SK-N-SH (cell line): ENCODE results near the gene ZNF384. TPM values are rescaled to one million over a fixed set of nuclear protein-coding genes. Genes with fewer than 3 reads are reported as not detected.

Source experiments
- CTCF ChIA-PET: fragments of 300-600, 350-600 bp; formaldehyde crosslinking; extraction: SDS; loops from one replicate; lab custom pipeline; 2021; lab: Yijun Ruan, JAX
- POLR2A ChIA-PET: fragments of 350-600 bp; sonication (Branson Sonifier 250); formaldehyde crosslinking; extraction: SDS; loops from one replicate; lab custom pipeline; 2020; ENCODE audit warnings: antibody characterized with exemption, inconsistent platforms; lab: Yijun Ruan, JAX
- DNase-seq: peaks from one replicate; pipeline ENCODE4 v3.0.0; 2012
- H2AFZ ChIP-seq: fragments of 200-600 bp; sonication (generic); 2 replicates; pipeline ENCODE4 v1.8.1; 2016; ENCODE audit warnings: antibody characterized with exemption, mild to moderate bottlenecking, low read depth
- H3F3A ChIP-seq: fragments of 200-600 bp; sonication (generic); replicated peaks from 2 replicates; pipeline ENCODE3; 2016; ENCODE audit warnings: antibody characterized with exemption, mild to moderate bottlenecking; ENCODE audit not compliant: insufficient read depth
- H3K27ac ChIP-seq, 2 experiments: fragments of 200-500 bp in 1 of 2; fragments of 200-600 bp in 1 of 2; sonication (Bioruptor generic) in 1 of 2; sonication (generic), shearing (Covaris generic) in 1 of 2; 2 replicates each; pipeline versions ENCODE4 v1.5.1 to v1.6.1; 2014 to 2016; ENCODE audit warnings: low read depth in 2 of 2, inconsistent platforms in 1 of 2, low read length in 1 of 2, mild to moderate bottlenecking in 1 of 2, mixed read lengths in 1 of 2
- H3K27me3 ChIP-seq: fragments of 200-600 bp; sonication (generic), shearing (Covaris generic); 2 replicates; pipeline ENCODE4 v1.6.1; 2016; ENCODE audit warnings: mixed run types; ENCODE audit not compliant: insufficient read depth
- H3K36me3 ChIP-seq, 2 experiments: fragments of 200-500 bp in 1 of 2; fragments of 200-600 bp in 1 of 2; sonication (Bioruptor generic) in 1 of 2; sonication (generic) in 1 of 2; replicated peaks in 1 of 2; 2 replicates each; pipeline versions ENCODE3 to v1.5.1; 2014 to 2016; ENCODE audit warnings: low read length in 1 of 2, mild to moderate bottlenecking in 1 of 2; ENCODE audit not compliant: insufficient read depth in 2 of 2, control insufficient read depth in 1 of 2
- H3K4me1 ChIP-seq, 2 experiments: fragments of 200-500 bp in 1 of 2; fragments of 200-600 bp in 1 of 2; sonication (Bioruptor generic) in 1 of 2; sonication (generic), shearing (Covaris generic) in 1 of 2; 2 replicates each; pipeline versions ENCODE4 v1.5.1 to v1.6.1; 2014 to 2016; ENCODE audit warnings: low read depth in 1 of 2, low read length in 1 of 2, mixed run types in 1 of 2; ENCODE audit not compliant: insufficient read depth in 2 of 2, control insufficient read depth in 1 of 2
- H3K4me2 ChIP-seq: fragments of 200-600 bp; sonication (generic), shearing (Covaris generic); 2 replicates; pipeline ENCODE4 v1.6.1; 2017; ENCODE audit warnings: mixed run types
- H3K4me3 ChIP-seq, 2 experiments: fragments of 200-500 bp in 1 of 2; fragments of 200-600 bp in 1 of 2; sonication (Bioruptor generic) in 1 of 2; sonication (generic), shearing (Covaris generic) in 1 of 2; 2 replicates each; pipeline versions ENCODE4 v1.5.1 to v1.8.1; 2014 to 2016; ENCODE audit warnings: low read depth in 2 of 2, inconsistent platforms in 1 of 2, low read length in 1 of 2, mild to moderate bottlenecking in 1 of 2, mixed read lengths in 1 of 2, moderate library complexity in 1 of 2
- H3K79me2 ChIP-seq: fragments of 200-600 bp; sonication (generic); 2 replicates; pipeline ENCODE4 v1.8.1; 2017; ENCODE audit warnings: mild to moderate bottlenecking; ENCODE audit not compliant: insufficient read depth
- H3K9ac ChIP-seq: fragments of 200-600 bp; sonication (generic); 2 replicates; pipeline ENCODE4 v1.6.1; 2017; ENCODE audit warnings: mixed run types
- H3K9me2 ChIP-seq: fragments of 200-600 bp; sonication (generic); 2 replicates; pipeline ENCODE4 v1.6.1; 2017; ENCODE audit warnings: mixed run types
- H3K9me3 ChIP-seq: fragments of 200-600 bp; sonication (generic); 2 replicates; pipeline ENCODE4 v1.6.1; 2017; ENCODE audit warnings: mixed run types, mild to moderate bottlenecking, moderate library complexity
- H4K20me1 ChIP-seq: fragments of 200-600 bp; sonication (generic); 2 replicates; pipeline ENCODE4 v1.6.1; 2017; ENCODE audit warnings: mild to moderate bottlenecking, mixed run types; ENCODE audit not compliant: insufficient read depth
- CHD2 ChIP-seq: fragments of 150-350 bp; IDR thresholded peaks from 2 replicates; pipeline ENCODE4 v1.6.1; 2018; ENCODE audit warnings: low read length; ENCODE audit not compliant: partially characterized antibody
- EZH2phosphoT487 ChIP-seq: fragments of 200-600 bp; sonication (generic); IDR thresholded peaks from 2 replicates; pipeline ENCODE4 v1.6.1; 2017; ENCODE audit warnings: low read depth, mixed run types, mild to moderate bottlenecking, antibody characterized with exemption, moderate library complexity, borderline replicate concordance
- FOSL2 ChIP-seq: IDR thresholded peaks from 2 replicates; pipeline ENCODE4 v1.4.0; 2012; ENCODE audit warnings: low read depth, mild to moderate bottlenecking, moderate library complexity, borderline replicate concordance
- FOXJ3 ChIP-seq: sonication (generic); formaldehyde crosslinking; IDR thresholded peaks from 2 replicates; pipeline ENCODE4 v1.5.1; 2020; ENCODE audit warnings: mild to moderate bottlenecking, missing genetic modification reagents
- GABPA ChIP-seq: IDR thresholded peaks from 2 replicates; pipeline ENCODE4 v1.4.0; 2012; ENCODE audit warnings: low read depth, mild to moderate bottlenecking
- GATA2 ChIP-seq: sonication (generic); formaldehyde crosslinking; IDR thresholded peaks from 2 replicates; pipeline ENCODE4 v1.5.0; 2020; ENCODE audit warnings: mild to moderate bottlenecking, missing genetic modification reagents
- JUND ChIP-seq: IDR thresholded peaks from 2 replicates; pipeline ENCODE4 v1.4.0; 2012
- MAX ChIP-seq: IDR thresholded peaks from 2 replicates; pipeline ENCODE4 v1.4.0; 2012; ENCODE audit warnings: low read depth
- NFIC ChIP-seq: IDR thresholded peaks from 2 replicates; pipeline ENCODE4 v1.4.0; 2012; ENCODE audit warnings: borderline replicate concordance
- NRF1 ChIP-seq: IDR thresholded peaks from 2 replicates; pipeline ENCODE4 v1.6.1; 2012; ENCODE audit warnings: low read depth, mild to moderate bottlenecking, low read length
- RXRA ChIP-seq: IDR thresholded peaks from 2 replicates; pipeline ENCODE4 v1.4.0; 2012; ENCODE audit warnings: low read depth, mild to moderate bottlenecking, borderline replicate concordance
- SIN3A ChIP-seq: IDR thresholded peaks from 2 replicates; pipeline ENCODE4 v1.6.1; 2012; ENCODE audit warnings: low read depth, mild to moderate bottlenecking, low read length, moderate library complexity, borderline replicate concordance
- SMC3 ChIP-seq: IDR thresholded peaks from 2 replicates; pipeline ENCODE4 v1.6.1; 2012; ENCODE audit warnings: low read depth, low read length, improper control_type of control experiment
- TAF1 ChIP-seq: IDR thresholded peaks from 2 replicates; pipeline ENCODE4 v1.6.1; 2012; ENCODE audit warnings: low read depth, mild to moderate bottlenecking, low read length, moderate library complexity, borderline replicate concordance
- TCF12 ChIP-seq: IDR thresholded peaks from 2 replicates; pipeline ENCODE4 v1.4.0; 2012
- ZBTB33 ChIP-seq: IDR thresholded peaks from 2 replicates; pipeline ENCODE4 v1.4.0; 2012; ENCODE audit warnings: low read depth, borderline replicate concordance
- WGBS: methylation state at CpG from one replicate; pipeline ENCODE4 v1.1.6; 2017; ENCODE audit warnings: low lambda C conversion rate; 5-methylcytosine and 5-hydroxymethylcytosine counted together
- polyA plus RNA-seq, 3 experiments: library from polyadenylated mRNA; depleted of rRNA; stranded (reverse); fragments of >200 nt; gene quantifications; 2 replicates each; pipeline ENCODE4 v1.2.3, GENCODE V29; 2012

The ZNF384 gene
- polyA plus RNA-seq, 1 of the 3 experiments (the other 2 are of a cell fraction), result 64.9 TPM

- no peaks in the 10 kb centered on the region for H4K20me1 ChIP-seq
- H3K9ac ChIP-seq, result no peak overlapping the region
- ChIA-PET CTCF (no interaction called here), POLR2A (no interaction called here)
- H3K36me3 ChIP-seq, result peaks cover 11 to 37% of the 10 kb centered on the region in 2 experiments
- H3K4me2 ChIP-seq, result no peak overlapping the region
- H3K4me1 ChIP-seq, result no peaks in the 10 kb centered on the region
- no peaks in the 10 kb centered on the region for H3K27me3 ChIP-seq
- no peaks in the 10 kb centered on the region; the same call in 1 of the 2 replicates for H3K79me2 ChIP-seq
- WGBS, result 87% methylated on average over 8 of the region's 8 CpGs
- no peak overlapping the region for H3K4me3 ChIP-seq
- H3K27ac ChIP-seq, result no peak overlapping the region
- no peak overlapping the region for H2AFZ ChIP-seq
- no peak for TF ChIP-seq ZBTB33
- no peak for TF ChIP-seq SMC3
- no peak for TF ChIP-seq FOSL2
- TF ChIP-seq EZH2phosphoT487, result no peak
- no peak for TF ChIP-seq GABPA
- TF ChIP-seq CHD2, result no peak
- no peak for TF ChIP-seq JUND
- TF ChIP-seq SIN3A, result no peak
- TF ChIP-seq TCF12, result no peak
- no peak for TF ChIP-seq NFIC
- H3K9me3 ChIP-seq, result no peaks in the 10 kb centered on the region
- no peak for DNase-seq
- H3F3A ChIP-seq, result no peaks in the 10 kb centered on the region
- H3K9me2 ChIP-seq, result no peaks in the 10 kb centered on the region
These were observed 38.3 kb downstream of the ZNF384 start for GRCh38 chr12:6650832-6651231.

- no peak within 1 kb of the TSS for H3K27ac ChIP-seq
- H4K20me1 ChIP-seq, result no peaks in the 10 kb centered on the region
- no peak within 1 kb of the TSS for H3K9ac ChIP-seq
- ChIA-PET CTCF (interaction anchor here (0.9 to 1.1 kb wide), 2 partner anchors 8 to 32 kb away, joined by 3 read pairs; no protein-coding TSS in a partner anchor), POLR2A (no interaction called here)
- DNase-seq, result no peak
- 98% methylated on average over 32 of the region's 38 CpGs for WGBS
- TF ChIP-seq EZH2phosphoT487, result no peak
- no peak for TF ChIP-seq GATA2 (CRISPR knock-in tag)
- TF ChIP-seq TCF12, result no peak
- TF ChIP-seq FOXJ3 (CRISPR knock-in tag), result no peak
- TF ChIP-seq NRF1, result no peak
- TF ChIP-seq TAF1, result no peak
- TF ChIP-seq MAX, result no peak
- TF ChIP-seq FOSL2, result no peak
- no peak for TF ChIP-seq RXRA
- H3K9me2 ChIP-seq, result no peaks in the 10 kb centered on the region
- H3K79me2 ChIP-seq, result no peaks in the 10 kb centered on the region
- no peak within 1 kb of the TSS for H3K4me2 ChIP-seq
- no peak within 1 kb of the TSS for H3K4me3 ChIP-seq
- no peak within 1 kb of the TSS for H2AFZ ChIP-seq
- H3K27me3 ChIP-seq, result no peaks in the 10 kb centered on the region
- H3K4me1 ChIP-seq, result no peaks in the 10 kb centered on the region
- peaks cover 0 to 14% of the 10 kb centered on the region in 2 experiments for H3K36me3 ChIP-seq
- H3F3A ChIP-seq, result no peaks in the 10 kb centered on the region
- H3K9me3 ChIP-seq, result no peaks in the 10 kb centered on the region
These were observed 42.0 kb downstream of the ZNF384 start, which contains the start of gene ACRBP for GRCh38 chr12:6647083-6647604. TSS of gene ACRBP (minus strand) at chr12:6647432. CDS start at chr12:6647366, 66 bp downstream.
